Myocyte (in vitro differentiated cells): Measurements from ENCODE around the gene RTKN. TPM values are rescaled to one million over a fixed set of nuclear protein-coding genes. Genes with fewer than 3 reads are reported as not detected.
"Not testable (repeated sequence)": the region's sequence is repeated elsewhere in the genome, so short reads cannot be mapped to it uniquely, and the experiment has no call there.

Source experiments
- DNase-seq: peaks from one replicate; pipeline ENCODE4 v3.0.0-alpha.2; 2012; ENCODE audit warnings: low read depth
- total RNA-seq: library from RNA; depleted of rRNA; stranded (reverse); fragments of >200 nt; gene quantifications from 2 replicates; pipeline ENCODE4 v1.2.3, GENCODE V29; 2014

The RTKN gene
- total RNA-seq, 1 donor from 2014 or later: 56.6 TPM

- DNase-seq: no peak
These were observed 2.4 kb downstream of the RTKN start for GRCh38 chr2:74439373-74439772.

- DNase-seq: no peak
These were observed 3.5 kb downstream of the RTKN start for GRCh38 chr2:74438248-74438647.

GRCh38 chr2:74436848-74437695, 4.7 kb downstream of the RTKN start:
- no peak for DNase-seq

- DNase-seq: no peak
These were observed 5.5 kb downstream of the RTKN start for GRCh38 chr2:74436111-74436805.

GRCh38 chr2:74430502-74430901, 11.2 kb downstream of the RTKN start:
- DNase-seq: no peak

GRCh38 chr2:74429487-74430451, 12.0 kb downstream of the RTKN start:
- no peak for DNase-seq

- no peak for DNase-seq
These were observed 13.1 kb downstream of the RTKN start for GRCh38 chr2:74428675-74429074.

GRCh38 chr2:74427551-74427950, 14.2 kb downstream of the RTKN start:
- no peak for DNase-seq

- no peak for DNase-seq
These were observed 15.5 kb downstream of the RTKN start for GRCh38 chr2:74426181-74426758.

- peak; percentile 33 for DNase-seq
These were observed 16.2 kb downstream of the RTKN start for GRCh38 chr2:74425523-74425922.

- no peak for DNase-seq
These were observed 16.7 kb downstream of the RTKN start for GRCh38 chr2:74424995-74425406.

- DNase-seq: peak; percentile 20
These were observed 17.4 kb downstream of the RTKN start for GRCh38 chr2:74424139-74424992.

GRCh38 chr2:74423231-74424095, 18.3 kb downstream of the RTKN start:
- DNase-seq: no peak

- DNase-seq: peak; percentile 88
These were observed 20.4 kb downstream of the RTKN start, which contains the start of the genes C2orf81 and WDR54 for GRCh38 chr2:74421221-74421870. TSS of gene C2orf81 (minus strand) at chr2:74421619. CDS start at chr2:74421560, 59 bp downstream. TSS of gene WDR54 (plus strand) at chr2:74421730. CDS start at chr2:74422154, 424 bp downstream.

- not testable (repeated sequence) for DNase-seq
These were observed 21.2 kb downstream of the RTKN start for GRCh38 chr2:74420443-74421103.

GRCh38 chr2:74420006-74420405, 21.7 kb downstream of the RTKN start:
- no peak for DNase-seq

GRCh38 chr2:74419345-74419744, 22.4 kb downstream of the RTKN start:
- DNase-seq: no peak

- DNase-seq: no peak
These were observed 23.4 kb downstream of the RTKN start for GRCh38 chr2:74418312-74418711.
